DOHH2 (cell line): ENCODE data around the gene MPPE1.

Experiments used
- CTCF ChIP-seq: fragments of 200-600 bp; sonication (generic); IDR thresholded peaks from one replicate; pipeline ENCODE4 v1.5.1; 2014; ENCODE audit warnings: antibody characterized with exemption, mild to moderate bottlenecking, low read depth, low read length; ENCODE audit not compliant: poor library complexity, severe bottlenecking
- EZH2phosphoT487 ChIP-seq: fragments of 200-600 bp; sonication (generic); IDR thresholded peaks from 2 replicates; pipeline ENCODE4 v1.6.1; 2017; ENCODE audit warnings: borderline replicate concordance, mild to moderate bottlenecking, antibody characterized with exemption, low read length, moderate library complexity, mixed read lengths

GRCh38 chr18:11845654-11846053 lies 62.5 kb downstream of the MPPE1 start:
- TF ChIP-seq CTCF (no peak), EZH2phosphoT487 (no peak)
